ENCODE results near the gene EID1. TPM values are rescaled to one million over a fixed set of nuclear protein-coding genes. Genes with fewer than 3 reads are reported as not detected.
"Not testable (repeated sequence)": the region's sequence is repeated elsewhere in the genome, so short reads cannot be mapped to it uniquely, and the experiment has no call there.

Gene EID1
- polyA plus RNA-seq, 1 of the 3 experiments (the other 2 are of a cell fraction) = 228 TPM

GRCh38 chr15:48910554-48910953 is 32.6 kb downstream of the EID1 start:
- H3K9me2 ChIP-seq; H2AFZ ChIP-seq (ENCODE audit: low read depth); H3F3A ChIP-seq (replicated peaks; ENCODE audit: insufficient read depth); H4K20me1 ChIP-seq (ENCODE audit: insufficient read depth); H3K4me3 ChIP-seq (ENCODE audit: low read depth in 2 of 2, low read length in 1 of 2); H3K27ac ChIP-seq (ENCODE audit: low read depth in 2 of 2, low read length in 1 of 2); H3K9ac ChIP-seq; H3K4me1 ChIP-seq (ENCODE audit: control insufficient read depth in 1 of 2, insufficient read depth in 2 of 2, low read depth in 1 of 2, low read length in 1 of 2); H3K36me3 ChIP-seq (replicated peaks in 1 of 2; ENCODE audit: control insufficient read depth in 1 of 2, insufficient read depth in 2 of 2, low read length in 1 of 2); H3K27me3 ChIP-seq (ENCODE audit: insufficient read depth); DNase-seq; POLR2A ChIA-PET; H3K9me3 ChIP-seq; H3K4me2 ChIP-seq; H3K79me2 ChIP-seq (ENCODE audit: insufficient read depth): not testable (repeated sequence)
- WGBS (ENCODE audit: low lambda C conversion rate) = 51% methylated on average over 2 of the region's 2 CpGs
- CTCF ChIA-PET = interaction anchor here (0.8 kb wide), 1 partner anchor 98 kb away, joined by 3 read pairs; no protein-coding TSS in a partner anchor

- Histone ChIP-seq H3K27me3 (ENCODE audit: insufficient read depth) (no peaks in the 10 kb centered on the region), H3K4me3 (ENCODE audit: low read depth in 2 of 2, low read length in 1 of 2) (no peak overlapping the region), H3K79me2 (ENCODE audit: insufficient read depth) (no peaks in the 10 kb centered on the region; the same call in 1 of the 2 replicates), H3K9me3 (no peaks in the 10 kb centered on the region), H3K27ac (ENCODE audit: low read depth in 2 of 2, low read length in 1 of 2) (no peak overlapping the region), H2AFZ (ENCODE audit: low read depth) (no peak overlapping the region), H3F3A (replicated peaks; ENCODE audit: insufficient read depth) (no peaks in the 10 kb centered on the region), H3K9ac (no peak overlapping the region), H4K20me1 (ENCODE audit: insufficient read depth) (no peaks in the 10 kb centered on the region), H3K4me1 (ENCODE audit: control insufficient read depth in 1 of 2, insufficient read depth in 2 of 2, low read depth in 1 of 2, low read length in 1 of 2) (no peaks in the 10 kb centered on the region), H3K36me3 (replicated peaks in 1 of 2; ENCODE audit: control insufficient read depth in 1 of 2, insufficient read depth in 2 of 2, low read length in 1 of 2) (no peaks in the 10 kb centered on the region), H3K9me2 (no peaks in the 10 kb centered on the region), H3K4me2 (no peak overlapping the region)
- ChIA-PET CTCF (interaction anchor here (1.0 kb wide), 1 partner anchor 51 kb away, joined by 3 read pairs; the partner anchor contains the start of gene SHC4), POLR2A (no interaction called here)
- 89% methylated on average over 3 of the region's 4 CpGs for WGBS (ENCODE audit: low lambda C conversion rate)
- no peak for DNase-seq
- no peak for TF ChIP-seq PBX3 (IDR thresholded peaks at IDR 0.05)
- no peak for TF ChIP-seq SIN3A (IDR thresholded peaks at IDR 0.05; ENCODE audit: borderline replicate concordance, low read depth, low read length)
- no peak for TF ChIP-seq RCOR1 (IDR thresholded peaks at IDR 0.05; ENCODE audit: low read length)
- no peak for TF ChIP-seq NRF1 (IDR thresholded peaks at IDR 0.05; ENCODE audit: low read depth, low read length)
- no peak for TF ChIP-seq SMC3 (IDR thresholded peaks at IDR 0.05; ENCODE audit: low read depth, low read length)
Observed at GRCh38 chr15:48913141-48913540, 35.2 kb downstream of the EID1 start.

GRCh38 chr15:48914717-48915116 is 36.8 kb downstream of the EID1 start:
- Histone ChIP-seq H4K20me1 (ENCODE audit: insufficient read depth) (no peaks in the 10 kb centered on the region), H3K9me3 (no peaks in the 10 kb centered on the region), H3K79me2 (ENCODE audit: insufficient read depth) (no peaks in the 10 kb centered on the region; the same call in 1 of the 2 replicates), H3K9ac (no peak overlapping the region), H3K27ac (ENCODE audit: low read depth in 2 of 2, low read length in 1 of 2) (no peak overlapping the region), H2AFZ (ENCODE audit: low read depth) (no peak overlapping the region), H3F3A (replicated peaks; ENCODE audit: insufficient read depth) (no peaks in the 10 kb centered on the region), H3K36me3 (replicated peaks in 1 of 2; ENCODE audit: control insufficient read depth in 1 of 2, insufficient read depth in 2 of 2, low read length in 1 of 2) (no peaks in the 10 kb centered on the region), H3K9me2 (no peaks in the 10 kb centered on the region), H3K27me3 (ENCODE audit: insufficient read depth) (no peaks in the 10 kb centered on the region), H3K4me2 (no peak overlapping the region), H3K4me1 (ENCODE audit: control insufficient read depth in 1 of 2, insufficient read depth in 2 of 2, low read depth in 1 of 2, low read length in 1 of 2) (no peaks in the 10 kb centered on the region), H3K4me3 (ENCODE audit: low read depth in 2 of 2, low read length in 1 of 2) (no peak overlapping the region)
- ChIA-PET CTCF (no interaction called here), POLR2A (no interaction called here)
- TF ChIP-seq EP300 (IDR thresholded peaks at IDR 0.05; ENCODE audit: borderline replicate concordance in 1 of 2, low read depth in 1 of 2, low read length in 1 of 2) = no peak
- WGBS (ENCODE audit: low lambda C conversion rate) = 98% methylated on average over 3 of the region's 3 CpGs
- no peak for DNase-seq
